NCI-H2107 (cell line): ENCODE results near the gene KCTD17.

Source experiments
- DNase-seq: peaks from one replicate; lab custom pipeline; 2025; lab: John Stamatoyannopoulos, UW

KCTD17 gene

DNA sequence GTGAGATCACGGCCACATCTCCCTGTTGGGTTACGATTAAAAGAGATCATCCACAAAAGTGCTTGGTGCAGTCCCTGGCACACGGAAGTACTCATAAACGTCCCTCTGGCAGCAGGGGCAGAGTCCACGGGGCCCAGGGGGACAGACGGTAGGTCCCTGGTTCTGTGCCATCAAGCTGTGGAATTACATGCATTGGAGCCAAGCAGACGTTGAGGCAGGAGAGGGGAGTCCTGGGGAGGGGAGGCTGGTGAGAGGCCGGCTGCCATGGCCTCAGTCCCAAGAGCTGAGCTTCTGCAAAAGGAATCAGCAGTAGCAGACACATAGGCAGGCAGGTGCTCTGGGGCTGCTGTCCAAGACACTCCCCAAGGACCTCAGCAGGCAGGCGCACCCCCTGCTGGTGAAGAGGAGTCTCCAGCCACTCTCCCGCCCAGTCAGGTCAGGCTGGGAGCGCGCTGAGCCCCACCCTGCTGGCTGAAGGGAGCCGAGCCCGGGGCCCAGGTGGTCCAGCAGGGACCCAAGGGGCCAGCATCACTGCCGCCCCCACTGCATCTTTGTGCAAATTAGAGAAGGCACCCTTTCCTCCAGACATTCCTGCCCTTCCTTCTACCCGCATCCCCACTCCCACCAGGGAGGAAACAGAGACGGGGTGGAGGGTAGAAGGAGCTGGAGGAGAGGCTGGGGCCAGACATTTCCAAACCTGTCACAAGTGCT is 7.6 kb upstream of the KCTD17 start:
- no peak for DNase-seq

DNA sequence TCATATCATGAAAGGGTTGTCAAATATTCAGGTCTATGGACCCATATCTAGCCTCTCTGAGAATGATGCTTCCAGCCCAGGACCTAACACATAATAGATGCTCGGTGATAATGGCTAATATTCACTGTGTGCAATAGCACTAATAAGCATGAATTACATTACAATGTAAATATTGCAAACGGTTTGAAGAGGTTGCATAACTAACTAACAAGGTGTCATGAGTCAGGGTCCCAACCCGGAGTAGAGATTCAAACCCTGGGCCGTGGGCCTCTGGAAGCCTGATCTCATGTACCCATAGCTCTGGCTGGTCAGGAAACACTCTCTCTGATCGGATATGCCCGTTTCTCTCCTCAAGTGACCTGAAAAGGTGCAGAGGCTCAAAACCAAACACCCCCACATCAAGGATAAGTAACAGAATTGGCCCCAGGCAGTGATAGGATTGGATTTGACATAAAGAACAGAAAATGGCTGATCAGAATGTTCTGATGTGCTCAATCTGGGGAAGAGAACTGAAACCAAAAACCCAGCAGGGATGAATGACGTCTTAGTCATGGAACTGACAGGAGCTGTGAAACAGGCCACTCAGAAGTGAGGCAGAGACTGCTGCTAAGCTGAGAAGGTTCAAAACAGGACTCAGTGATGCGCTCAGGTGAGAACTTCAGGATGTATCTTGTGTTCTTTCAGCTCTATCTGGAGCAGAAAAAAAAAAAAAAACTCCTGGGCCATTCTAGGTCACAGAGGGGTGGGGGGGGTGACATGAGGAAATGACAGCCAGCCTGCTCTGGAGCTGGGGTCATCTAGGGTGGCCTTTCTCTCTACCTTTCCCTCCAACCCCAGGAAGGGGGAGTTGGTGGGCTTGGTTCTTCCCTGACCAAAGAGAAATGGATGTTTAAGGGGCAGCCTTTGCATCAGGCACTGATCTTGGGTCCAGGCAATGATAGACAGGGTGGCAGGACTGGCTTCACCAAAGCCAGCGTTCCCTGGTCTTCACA is 6.6 kb upstream of the KCTD17 start:
- no peak for DNase-seq

DNA sequence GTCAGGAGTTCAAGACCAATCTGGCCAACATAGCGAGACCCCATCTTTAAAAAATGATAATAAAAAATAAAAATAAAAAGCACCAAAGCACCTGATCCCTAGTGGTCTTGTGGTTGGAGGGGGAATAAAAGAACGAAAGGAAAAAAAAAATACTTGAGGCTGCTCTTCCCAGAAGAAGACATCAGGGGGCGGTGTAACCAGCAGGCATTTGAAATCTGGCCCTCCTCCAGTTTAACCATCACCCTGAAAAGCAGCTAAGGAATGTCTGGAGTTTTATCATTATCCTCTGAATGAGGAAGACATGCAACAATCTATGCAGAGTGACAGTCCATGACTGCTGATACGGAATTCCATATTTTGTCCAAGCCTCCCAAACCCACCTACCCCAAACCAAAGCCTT is 5.6 kb upstream of the KCTD17 start:
- no peak for DNase-seq

DNA sequence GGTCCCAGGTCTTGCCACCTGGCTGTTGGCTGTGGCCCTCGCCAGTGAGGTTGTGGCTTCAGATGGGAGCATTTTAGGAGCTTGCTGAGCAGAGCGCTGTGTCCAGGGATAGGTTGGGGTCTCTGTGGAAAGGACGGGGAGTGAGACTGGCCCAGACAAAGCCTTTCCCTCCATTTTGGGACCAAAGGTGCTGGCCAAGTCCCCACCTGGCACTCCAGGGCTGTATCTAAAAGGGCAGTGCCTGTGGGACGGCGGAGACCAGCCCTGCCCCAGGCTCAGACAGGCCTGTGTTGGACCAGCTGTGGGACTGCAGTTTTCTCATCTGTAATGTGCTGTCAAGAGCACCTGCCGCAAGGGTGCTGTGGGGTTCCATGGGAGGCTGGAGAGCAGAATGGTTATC is 5.0 kb upstream of the KCTD17 start:
- no peak for DNase-seq

DNA sequence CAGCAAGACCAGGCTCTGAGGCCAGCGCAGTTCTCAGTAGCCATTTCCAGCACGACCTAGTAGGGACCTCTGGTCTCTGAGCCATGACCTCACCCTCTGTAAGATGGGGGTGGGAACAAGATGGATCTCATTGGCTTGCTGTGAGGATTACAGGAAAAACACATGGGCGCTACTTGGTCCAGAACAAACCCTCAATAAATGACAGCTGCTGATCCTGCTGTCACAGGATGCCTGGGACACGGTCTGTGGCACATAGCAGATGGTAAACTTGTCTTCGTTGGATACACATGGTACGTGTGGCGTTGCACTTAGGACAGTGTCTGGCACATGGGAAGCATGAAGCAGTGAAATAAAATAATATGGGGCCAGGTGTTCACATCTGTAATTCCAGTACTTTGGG is 4.5 kb upstream of the KCTD17 start:
- DNase-seq: no peak

DNA sequence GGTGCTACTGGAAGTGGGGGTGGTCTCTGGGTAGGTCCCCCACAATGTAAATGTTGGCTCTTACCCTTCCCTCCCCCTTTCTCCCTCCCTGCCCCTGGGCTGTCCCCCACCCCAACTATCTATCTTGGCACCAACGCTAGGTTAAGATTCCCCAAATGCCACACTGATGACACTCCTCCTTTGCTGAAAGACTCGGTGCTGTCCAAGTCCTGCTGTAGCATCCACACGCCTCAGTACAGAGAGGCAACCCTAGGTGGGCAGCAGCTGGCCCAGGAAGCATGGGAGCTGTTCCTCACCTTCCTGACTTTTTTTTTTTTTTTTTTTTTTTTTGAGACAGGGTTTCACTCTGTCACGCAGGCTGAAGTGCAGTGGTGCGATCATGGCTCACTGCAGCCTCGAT is 3.4 kb upstream of the KCTD17 start:
- no peak for DNase-seq

DNA sequence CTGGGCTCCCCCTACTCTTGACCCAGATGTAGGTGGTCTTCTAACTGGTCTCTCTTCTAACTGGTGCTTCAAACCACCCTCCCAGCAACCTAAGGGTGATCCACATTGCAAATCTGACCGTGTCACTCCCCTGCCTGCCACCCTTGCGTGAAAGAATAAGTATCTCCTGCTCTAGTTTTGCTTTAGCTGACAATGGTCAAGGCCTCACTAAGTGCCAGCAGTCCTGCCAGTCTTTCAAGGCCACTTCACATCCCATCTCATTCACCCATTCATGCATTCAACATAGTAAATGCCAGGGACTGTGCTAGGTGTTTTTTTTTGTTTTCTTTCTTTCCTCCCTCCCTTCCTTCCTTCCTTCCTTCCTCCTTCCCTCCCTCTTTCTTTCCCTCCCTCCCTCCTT is 2.3 kb upstream of the KCTD17 start:
- no peak for DNase-seq

DNA sequence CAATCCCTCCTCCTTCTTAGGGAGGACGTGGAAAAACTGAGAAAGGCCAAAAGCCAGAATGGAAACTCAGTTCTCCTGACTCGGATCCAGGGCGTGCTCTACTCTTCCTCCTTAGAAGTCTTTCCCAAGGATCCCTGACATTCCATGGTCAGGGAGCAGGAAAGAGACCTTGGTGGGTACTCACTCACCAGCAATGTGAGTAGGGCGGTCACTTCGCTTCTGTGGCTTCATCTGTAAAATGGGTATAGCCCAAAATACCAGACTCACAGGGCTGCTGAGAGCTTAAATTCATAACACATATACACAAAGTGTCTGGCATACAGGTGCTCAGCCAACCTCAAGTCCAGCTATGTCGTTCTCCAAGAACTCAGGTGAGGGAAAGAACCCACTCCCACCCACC is 629 bp upstream of the KCTD17 start:
- no peak for DNase-seq

DNA sequence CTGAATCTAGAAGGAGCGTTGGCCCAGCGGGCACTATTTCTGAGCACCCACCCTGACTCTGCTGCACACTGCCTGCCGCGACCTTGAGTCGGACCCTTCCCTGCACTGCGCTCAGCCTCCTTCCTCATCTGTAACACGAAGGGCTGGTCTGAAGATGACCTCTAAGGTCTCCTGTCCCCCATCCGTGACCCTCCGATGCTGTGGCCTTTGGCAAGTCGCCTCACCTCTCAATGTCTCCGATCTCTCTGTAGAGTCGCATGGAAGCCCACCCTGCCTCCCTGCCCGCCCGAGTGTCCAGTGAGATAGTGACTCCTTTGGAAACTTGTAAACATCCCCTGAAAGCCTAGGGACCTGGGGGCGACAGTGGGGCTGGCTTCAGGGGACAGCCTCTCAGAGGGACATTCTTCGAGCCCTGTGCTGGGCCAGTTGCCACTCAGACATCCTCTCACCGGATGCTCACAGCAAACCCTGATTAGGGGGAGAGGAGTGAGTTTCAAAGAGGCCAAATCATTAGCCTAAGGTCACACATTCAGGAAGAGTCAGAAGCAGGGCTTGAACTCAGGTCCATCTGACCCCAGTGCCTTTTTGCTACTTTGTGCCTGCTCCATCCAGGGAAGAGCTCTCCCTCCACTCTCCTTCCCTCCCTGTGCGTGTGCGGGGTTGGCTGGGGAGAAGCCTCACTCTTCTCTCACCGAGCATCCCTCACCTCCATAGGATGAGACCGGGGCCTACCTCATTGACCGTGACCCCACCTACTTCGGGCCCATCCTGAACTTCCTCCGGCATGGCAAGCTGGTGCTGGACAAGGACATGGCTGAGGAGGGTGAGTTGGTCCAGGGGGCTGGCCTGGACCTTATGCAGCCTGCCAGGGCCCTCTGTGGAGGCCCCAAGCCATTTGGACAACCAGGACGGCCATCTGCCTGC is 1.1 kb downstream of the KCTD17 start:
- no peak for DNase-seq

DNA sequence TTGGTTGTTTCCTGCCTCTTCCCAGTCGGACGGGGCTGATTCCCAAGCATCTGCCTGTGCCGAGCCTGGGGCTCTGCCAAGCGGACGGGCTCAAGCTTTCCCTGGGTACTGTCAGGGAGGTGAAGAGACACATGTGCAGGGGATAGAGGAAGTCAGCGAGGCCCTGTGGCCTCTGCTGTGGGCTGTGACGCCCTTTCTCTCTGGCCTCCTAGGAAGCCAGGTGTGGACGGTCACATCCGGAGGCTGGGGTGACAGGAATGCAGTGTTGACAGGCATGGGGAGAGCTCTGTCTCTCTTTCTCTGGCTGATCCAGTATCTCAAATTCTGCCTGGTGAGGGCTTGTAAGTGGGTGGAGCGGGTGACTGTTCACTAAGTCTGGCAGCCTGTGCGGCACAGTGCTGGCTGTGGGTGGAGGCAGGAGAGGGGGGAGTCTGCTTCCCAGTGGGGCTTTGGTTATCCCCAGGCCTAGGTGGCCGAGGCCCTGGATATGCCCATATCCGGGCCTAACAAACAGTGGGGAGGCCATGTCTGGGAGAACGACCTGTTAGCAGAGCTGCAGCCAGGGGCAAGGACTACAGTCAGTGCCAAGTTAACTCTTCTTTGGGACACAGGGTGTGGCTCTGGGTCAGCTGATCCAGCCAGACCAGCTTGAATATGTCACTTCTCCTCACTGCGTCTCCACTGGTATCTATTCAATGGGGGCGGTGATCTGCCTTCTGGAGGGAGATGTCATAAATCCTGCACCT is 1.9 kb downstream of the KCTD17 start:
- DNase-seq: no peak

DNA sequence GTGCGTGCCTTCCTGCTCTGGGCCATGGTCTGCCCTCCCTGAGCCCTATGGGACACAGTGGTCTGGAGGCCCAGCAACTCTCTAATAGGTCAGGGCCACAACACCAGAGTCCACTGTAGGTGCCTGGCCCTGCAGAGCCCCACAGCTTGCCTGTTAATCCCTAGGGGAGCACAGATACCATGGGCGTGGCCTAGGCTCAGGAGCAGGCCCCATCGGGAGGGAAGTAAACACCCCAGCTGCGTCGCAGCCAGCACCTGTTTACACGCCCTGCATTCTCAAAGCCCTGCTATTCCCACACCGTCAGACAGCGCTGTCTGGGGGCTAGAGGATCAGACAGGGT is 2.5 kb downstream of the KCTD17 start:
- DNase-seq: no peak

DNA sequence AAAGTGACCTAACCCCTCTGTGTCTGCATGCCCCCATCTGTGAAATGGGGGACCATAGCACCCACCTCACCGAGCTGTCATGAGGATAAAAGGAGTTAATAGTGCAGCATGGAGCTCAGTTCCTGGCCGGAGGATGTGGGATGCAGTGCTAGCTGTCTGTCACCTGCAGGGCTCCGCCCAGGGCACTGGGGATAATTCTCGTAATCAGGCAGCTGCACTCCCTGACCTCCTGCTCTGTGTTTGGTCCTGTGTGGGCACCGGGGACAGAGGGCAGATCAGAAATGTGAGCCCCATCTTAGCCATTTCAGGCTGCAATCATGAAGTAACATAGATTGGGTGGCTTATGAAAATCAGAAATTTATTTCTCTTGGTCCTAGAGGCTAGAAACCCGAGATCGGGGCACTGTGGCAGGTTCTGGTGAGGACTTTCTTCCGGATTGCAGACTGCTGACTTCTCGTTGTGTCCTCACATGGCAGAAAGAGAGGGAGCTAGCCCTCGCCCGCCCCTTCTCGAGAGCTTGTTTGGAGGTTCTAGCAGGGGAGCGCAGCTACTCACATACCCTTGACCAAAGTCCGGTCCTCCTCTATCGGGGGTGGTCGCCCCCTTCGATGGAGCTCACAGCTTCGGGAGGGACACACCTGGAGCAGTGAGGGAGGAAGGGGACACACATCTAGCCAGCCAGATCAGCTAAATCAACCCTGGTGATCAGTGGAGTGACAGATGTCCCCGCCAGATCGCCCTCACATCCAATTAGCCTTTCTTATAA is 3.2 kb downstream of the KCTD17 start:
- no peak for DNase-seq

DNA sequence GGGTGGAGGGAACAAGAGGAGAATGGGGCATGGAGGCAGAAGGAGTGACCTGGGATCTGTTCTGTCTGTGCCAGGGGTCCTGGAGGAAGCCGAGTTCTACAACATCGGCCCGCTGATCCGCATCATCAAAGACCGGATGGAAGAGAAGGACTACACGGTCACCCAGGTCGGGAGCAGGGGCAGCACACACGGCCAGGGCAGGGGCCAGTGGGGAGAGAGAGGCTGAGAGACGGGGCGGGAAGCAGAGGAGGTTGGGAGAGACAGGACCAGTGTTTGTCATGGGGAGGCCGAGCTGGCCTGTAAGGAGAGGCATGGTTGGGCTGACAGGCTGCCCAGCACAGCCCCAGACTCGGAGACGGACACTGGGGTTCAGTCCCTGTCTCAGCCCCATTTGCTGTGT is 4.7 kb downstream of the KCTD17 start:
- no peak for DNase-seq

DNA sequence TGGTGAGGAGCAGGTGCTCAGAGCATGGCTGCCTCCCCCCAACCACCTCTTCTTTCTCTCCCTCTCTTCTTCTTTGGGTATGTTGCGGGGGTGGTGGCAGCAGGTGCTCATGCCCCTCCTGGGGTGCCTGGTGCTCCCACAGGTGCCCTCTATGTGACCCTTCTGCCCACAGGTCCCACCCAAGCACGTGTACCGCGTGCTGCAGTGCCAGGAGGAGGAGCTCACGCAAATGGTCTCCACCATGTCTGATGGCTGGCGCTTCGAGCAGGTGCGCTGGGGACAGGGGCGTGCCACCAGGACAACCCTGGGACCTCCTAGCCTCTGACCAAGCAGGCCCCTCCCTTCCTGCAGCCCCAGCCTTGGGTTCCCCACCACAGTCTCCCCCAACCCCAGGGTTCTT is 5.7 kb downstream of the KCTD17 start:
- DNase-seq: no peak

DNA sequence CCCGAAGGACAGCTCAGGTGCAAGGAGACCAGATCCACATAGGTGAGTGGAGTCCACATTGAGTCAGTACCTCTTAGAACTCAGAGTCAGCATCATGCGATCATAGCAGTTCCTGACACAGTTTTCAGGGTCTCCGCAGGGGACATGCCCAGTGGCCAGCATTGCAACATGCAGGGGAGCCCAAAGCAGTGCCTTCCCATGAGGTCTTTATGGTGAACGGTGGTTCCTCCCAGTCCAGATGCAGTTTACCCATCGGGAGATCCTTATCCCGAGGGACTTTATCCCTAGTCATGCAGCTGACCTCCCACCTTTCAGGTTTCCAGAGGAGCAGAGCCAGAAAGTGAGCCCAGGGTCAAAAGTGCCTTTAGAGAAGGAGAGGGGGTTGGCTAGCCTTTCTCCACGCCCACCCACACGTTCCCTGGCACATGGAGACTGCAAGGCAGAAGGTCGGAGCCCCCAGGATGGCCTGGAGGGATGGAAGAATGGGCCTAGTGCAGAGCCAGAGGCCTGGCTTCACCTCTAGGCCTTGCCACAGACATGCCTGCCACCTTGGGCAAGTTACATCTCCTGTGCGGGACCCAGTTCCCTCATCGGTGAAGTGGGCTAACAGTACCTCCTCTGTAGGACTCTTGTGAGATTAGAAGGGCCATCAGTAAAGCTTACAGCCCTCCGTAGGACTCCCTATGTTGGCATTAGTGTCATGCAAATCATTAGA is 6.4 kb downstream of the KCTD17 start:
- no peak for DNase-seq

DNA sequence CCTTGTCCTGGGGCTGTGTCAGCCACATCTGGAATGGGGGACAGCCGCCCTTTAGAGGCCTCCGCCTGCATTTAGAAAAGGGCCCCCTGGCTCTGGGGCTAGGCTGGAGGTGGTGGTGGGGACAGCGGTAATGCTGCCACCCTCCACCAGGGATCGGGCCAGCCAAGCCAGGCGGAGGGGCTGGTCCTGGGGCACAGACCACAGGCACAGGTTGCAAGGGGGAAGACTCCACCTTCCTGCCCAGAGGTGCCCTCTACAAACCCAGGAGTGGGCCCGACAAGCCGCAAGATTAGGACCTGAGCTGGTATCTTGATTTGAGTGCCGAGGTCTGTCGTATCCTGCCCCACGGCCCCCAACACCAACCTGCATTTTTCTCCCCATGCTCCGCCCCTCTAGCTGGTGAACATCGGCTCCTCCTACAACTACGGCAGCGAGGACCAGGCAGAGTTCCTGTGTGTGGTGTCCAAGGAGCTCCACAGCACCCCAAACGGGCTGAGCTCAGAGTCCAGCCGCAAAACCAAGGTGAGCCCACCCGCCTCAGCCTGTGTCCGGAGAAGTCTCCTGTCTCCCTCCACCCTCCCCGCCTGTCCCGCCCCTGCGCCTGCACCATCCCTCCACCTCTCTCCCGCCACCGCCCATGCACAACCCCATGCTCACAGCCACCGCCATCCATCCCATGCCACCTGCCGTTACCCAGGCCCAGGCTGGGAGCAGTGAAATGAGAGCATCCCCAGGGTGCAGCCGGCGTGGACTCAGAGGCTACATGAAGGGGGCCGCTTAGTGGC is 7.6 kb downstream of the KCTD17 start:
- DNase-seq: no peak

DNA sequence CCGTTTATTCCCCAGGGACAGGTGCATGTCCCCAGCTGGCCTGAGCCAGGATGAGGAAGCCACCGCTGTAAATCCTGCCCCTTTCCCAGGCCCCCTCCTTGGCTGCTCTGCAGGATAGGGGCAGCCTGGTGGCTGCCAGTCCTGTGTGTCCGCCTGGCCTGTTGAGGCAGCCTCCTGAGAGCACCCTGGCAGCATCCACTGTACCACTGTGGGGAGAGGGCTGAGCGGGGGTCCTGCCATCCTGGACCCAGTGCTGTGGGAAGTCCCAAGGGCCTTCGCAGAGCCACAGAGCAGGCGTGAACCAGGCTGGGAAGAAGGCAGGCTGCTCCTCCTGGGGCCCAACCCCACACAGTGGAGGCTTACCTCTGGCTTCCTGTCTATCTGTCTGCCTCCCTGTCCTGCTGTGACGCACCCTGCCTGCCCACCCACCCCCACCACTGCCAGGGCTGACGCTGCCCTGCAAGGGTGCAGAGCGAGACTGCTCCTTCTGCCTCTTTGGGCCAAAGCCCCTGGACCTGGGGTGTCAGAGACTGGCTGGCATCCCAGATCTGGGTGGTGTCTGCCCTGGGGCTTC is 8.4 kb downstream of the KCTD17 start:
- DNase-seq: no peak

DNA sequence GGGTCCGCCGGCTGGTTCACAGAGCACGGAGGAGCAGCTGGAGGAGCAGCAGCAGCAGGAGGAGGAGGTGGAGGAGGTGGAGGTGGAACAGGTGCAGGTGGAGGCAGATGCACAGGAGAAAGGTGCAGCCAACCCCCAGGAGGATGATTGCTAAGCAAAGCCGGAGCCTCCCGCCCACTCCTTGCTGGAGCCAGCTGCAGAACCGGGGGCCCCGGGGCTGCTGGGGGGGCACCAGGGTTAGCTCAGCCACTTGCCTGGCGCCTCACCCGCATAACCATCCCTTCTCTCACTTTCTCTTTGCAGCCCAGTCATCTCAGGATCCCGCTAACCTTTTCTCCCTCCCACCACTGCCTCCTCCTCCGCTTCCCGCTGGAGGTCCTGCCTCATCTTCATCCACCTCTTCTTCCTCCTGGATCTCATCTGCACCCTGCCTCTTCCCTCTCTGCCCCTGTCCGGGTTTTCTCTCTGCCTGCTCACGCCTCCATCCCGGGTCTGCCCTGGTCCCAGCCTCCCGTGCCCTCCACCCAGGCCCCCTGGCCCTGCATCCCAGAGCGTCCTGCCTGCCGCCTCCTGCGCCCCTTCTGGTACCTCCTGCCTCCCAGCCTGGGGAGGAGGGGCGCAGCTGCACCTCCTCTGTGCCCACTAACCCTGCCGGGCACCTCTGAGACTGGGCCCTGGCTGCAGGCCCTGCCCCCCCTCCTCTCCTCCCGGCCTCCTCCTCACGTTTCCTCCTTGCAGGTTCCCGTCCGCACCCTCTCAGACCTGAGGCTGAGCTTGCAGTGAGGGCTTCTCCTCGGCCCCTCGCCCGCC is 9.5 kb downstream of the KCTD17 start:
- DNase-seq: no peak
